Type B pancreatic cell (in vitro differentiated cells): Measurements from ENCODE around the gene WNK2. TPM values are rescaled to one million over a fixed set of nuclear protein-coding genes. Genes with fewer than 3 reads are reported as not detected.
"Not testable (repeated sequence)": the region's sequence is repeated elsewhere in the genome, so short reads cannot be mapped to it uniquely, and the experiment has no call there.

Source experiments
- DNase-seq: peaks from one replicate; pipeline ENCODE4 v3.0.0; 2021; ENCODE audit warnings: mixed read lengths; ENCODE audit not compliant: unreplicated experiment; ENCODE audit errors: extremely low spot score
- H3K27ac Mint-ChIP-seq: 2 replicates; pipeline ENCODE4 v1.8.0; 2021; ENCODE audit warnings: mild to moderate bottlenecking, mixed read lengths
- H3K27me3 Mint-ChIP-seq: 2 replicates; pipeline ENCODE4 v1.8.0; 2021; ENCODE audit warnings: mixed read lengths
- H3K36me3 Mint-ChIP-seq: 2 replicates; pipeline ENCODE4 v1.8.0; 2021; ENCODE audit warnings: mixed read lengths
- H3K4me1 Mint-ChIP-seq: one replicate; pipeline ENCODE4 v1.8.0; 2021; ENCODE audit warnings: mixed read lengths; ENCODE audit not compliant: unreplicated experiment
- H3K4me3 Mint-ChIP-seq: 2 replicates; pipeline ENCODE4 v1.8.0; 2021; ENCODE audit warnings: mild to moderate bottlenecking, mixed read lengths
- H3K9me3 Mint-ChIP-seq: 2 replicates; pipeline ENCODE4 v1.8.0; 2021; ENCODE audit warnings: mixed read lengths
- CTCF ChIP-seq: fragments of 200-600 bp; sonication (generic); conservative IDR thresholded peaks from 2 replicates; pipeline ENCODE4 v1.5.0; 2021; ENCODE audit warnings: antibody characterized with exemption, mild to moderate bottlenecking
- total RNA-seq: library from RNA; stranded (reverse); gene quantifications from 2 replicates; pipeline ENCODE4 v1.2.1, GENCODE V29; 2021; ENCODE audit warnings: low replicate concordance

The WNK2 gene
- total RNA-seq, 1 donor from 2014 or later: 75.5 TPM

- no peaks in the 10 kb centered on the region for H3K36me3 Mint-ChIP-seq
- DNase-seq: no peak
- TF ChIP-seq CTCF: no peak
- no peaks in the 10 kb centered on the region for H3K9me3 Mint-ChIP-seq
- H3K4me3 Mint-ChIP-seq: no peak overlapping the region
- peaks cover 4% of the 10 kb centered on the region for H3K4me1 Mint-ChIP-seq
- H3K27me3 Mint-ChIP-seq: no peaks in the 10 kb centered on the region
- H3K27ac Mint-ChIP-seq: no peak overlapping the region
Observed at GRCh38 chr9:93320591-93321219, 136.8 kb downstream of the WNK2 start.

- Mint-ChIP-seq H3K4me3 (no peak overlapping the region), H3K9me3 (no peaks in the 10 kb centered on the region), H3K27me3 (no peaks in the 10 kb centered on the region), H3K4me1 (no peaks in the 10 kb centered on the region), H3K27ac (no peak overlapping the region), H3K36me3 (no peaks in the 10 kb centered on the region)
- TF ChIP-seq CTCF: no peak
- DNase-seq: no peak
Observed at GRCh38 chr9:93321220-93321610, 137.3 kb downstream of the WNK2 start.

GRCh38 chr9:93323446-93323954 lies 139.6 kb downstream of the WNK2 start:
- not testable (repeated sequence) for H3K4me1 Mint-ChIP-seq, H3K36me3 Mint-ChIP-seq, H3K27ac Mint-ChIP-seq, H3K27me3 Mint-ChIP-seq, DNase-seq, H3K4me3 Mint-ChIP-seq, H3K9me3 Mint-ChIP-seq

GRCh38 chr9:93324191-93324834 lies 140.4 kb downstream of the WNK2 start:
- H3K4me3 Mint-ChIP-seq: no peak overlapping the region
- no peaks in the 10 kb centered on the region for H3K4me1 Mint-ChIP-seq
- no peaks in the 10 kb centered on the region for H3K9me3 Mint-ChIP-seq
- H3K27ac Mint-ChIP-seq: no peak overlapping the region
- TF ChIP-seq CTCF: no peak
- DNase-seq: no peak
- H3K36me3 Mint-ChIP-seq: no peaks in the 10 kb centered on the region
- H3K27me3 Mint-ChIP-seq: no peaks in the 10 kb centered on the region

- no peaks in the 10 kb centered on the region for H3K4me1 Mint-ChIP-seq
- H3K4me3 Mint-ChIP-seq: no peak overlapping the region
- H3K27me3 Mint-ChIP-seq: no peaks in the 10 kb centered on the region
- H3K27ac Mint-ChIP-seq: no peak overlapping the region
- no peaks in the 10 kb centered on the region for H3K36me3 Mint-ChIP-seq
- DNase-seq: no peak
- no peak for TF ChIP-seq CTCF
- no peaks in the 10 kb centered on the region for H3K9me3 Mint-ChIP-seq
Observed at GRCh38 chr9:93325307-93326035, 141.5 kb downstream of the WNK2 start.

- Mint-ChIP-seq H3K27ac (no peak overlapping the region), H3K4me1 (no peaks in the 10 kb centered on the region)
Observed at GRCh38 chr9:93326056-93326455, 142.1 kb downstream of the WNK2 start.

More at GRCh38 chr9:93326056-93326455, 142.1 kb downstream of the WNK2 start:
- H3K4me3 Mint-ChIP-seq: no peak overlapping the region
- no peaks in the 10 kb centered on the region for H3K36me3 Mint-ChIP-seq
- H3K27me3 Mint-ChIP-seq: no peaks in the 10 kb centered on the region
- DNase-seq: no peak
- no peaks in the 10 kb centered on the region for H3K9me3 Mint-ChIP-seq
- no peak for TF ChIP-seq CTCF
